H9 (cell line): ENCODE results near the gene DOCK1. TPM values are rescaled to one million over a fixed set of nuclear protein-coding genes. Genes with fewer than 3 reads are reported as not detected.
A peak's percentile ranks its signal among the peaks of the same experiment; 100 is the strongest.

Experiments
- DNase-seq: peaks from one replicate; pipeline ENCODE4 v3.0.0-alpha.2; 2017
- H2AFZ ChIP-seq: one replicate; pipeline ENCODE4 v1.6.1; 2013; ENCODE audit warnings: mild to moderate bottlenecking, low read length, control low read depth, moderate library complexity
- H2AK5ac ChIP-seq: 2 replicates; pipeline ENCODE4 v1.6.1; 2013; ENCODE audit warnings: low read length, control low read depth, mixed read lengths; ENCODE audit not compliant: insufficient read length
- H2BK120ac ChIP-seq: one replicate; pipeline ENCODE4 v1.6.1; 2013; ENCODE audit warnings: low read depth, mild to moderate bottlenecking, low read length, control low read depth, inconsistent platforms; ENCODE audit not compliant: poor library complexity, severe bottlenecking
- H2BK12ac ChIP-seq: 2 replicates; pipeline ENCODE4 v1.6.1; 2013; ENCODE audit warnings: low read length, control low read depth, mixed read lengths, low read depth; ENCODE audit not compliant: insufficient read length
- H2BK15ac ChIP-seq: 2 replicates; pipeline ENCODE4 v1.6.1; 2013; ENCODE audit warnings: low read depth, low read length, control low read depth
- H2BK20ac ChIP-seq: one replicate; pipeline ENCODE4 v1.6.1; 2013; ENCODE audit warnings: low read depth, mild to moderate bottlenecking, low read length, control low read depth, inconsistent platforms; ENCODE audit not compliant: poor library complexity, severe bottlenecking
- H2BK5ac ChIP-seq: 2 replicates; pipeline ENCODE4 v1.6.1; 2013; ENCODE audit warnings: low read length, control low read depth, mixed read lengths; ENCODE audit not compliant: insufficient read length
- H3K14ac ChIP-seq: 2 replicates; pipeline ENCODE4 v1.6.1; 2013; ENCODE audit warnings: low read length, control low read depth; ENCODE audit not compliant: insufficient read depth
- H3K18ac ChIP-seq: 2 replicates; pipeline ENCODE4 v1.6.1; 2013; ENCODE audit warnings: low read depth, mild to moderate bottlenecking, mixed read lengths, low read length, control low read depth; ENCODE audit not compliant: insufficient read length
- H3K23ac ChIP-seq: 2 replicates; pipeline ENCODE4 v1.6.1; 2013; ENCODE audit warnings: low read length, control low read depth, mixed read lengths, low read depth; ENCODE audit not compliant: insufficient read length
- H3K23me2 ChIP-seq: 2 replicates; pipeline ENCODE4 v1.6.1; 2013; ENCODE audit warnings: low read depth, mild to moderate bottlenecking, mixed read lengths, low read length, control low read depth; ENCODE audit not compliant: insufficient read length, poor library complexity, severe bottlenecking
- H3K27ac ChIP-seq: 2 replicates; pipeline ENCODE4 v1.5.1; 2013; ENCODE audit warnings: low read length, control low read depth, mixed read lengths, low read depth; ENCODE audit not compliant: insufficient read length
- H3K27me3 ChIP-seq: 2 replicates; pipeline ENCODE4 v1.6.1; 2013; ENCODE audit warnings: low read length, control low read depth, inconsistent platforms; ENCODE audit not compliant: insufficient read depth
- H3K4ac ChIP-seq: 2 replicates; pipeline ENCODE4 v1.6.1; 2013; ENCODE audit warnings: low read depth, mild to moderate bottlenecking, control low read depth, inconsistent platforms, low read length, moderate library complexity
- H3K4me1 ChIP-seq: 2 replicates; pipeline ENCODE4 v1.6.1; 2013; ENCODE audit warnings: low read length, control low read depth, inconsistent platforms; ENCODE audit not compliant: insufficient read depth
- H3K4me2 ChIP-seq: 2 replicates; pipeline ENCODE4 v1.6.1; 2013; ENCODE audit warnings: low read length, control low read depth, mixed read lengths; ENCODE audit not compliant: insufficient read length, insufficient read depth
- H3K56ac ChIP-seq: 2 replicates; pipeline ENCODE4 v1.6.1; 2013; ENCODE audit warnings: low read depth, mild to moderate bottlenecking, mixed read lengths, low read length, control low read depth; ENCODE audit not compliant: insufficient read length
- H3K79me1 ChIP-seq: 2 replicates; pipeline ENCODE4 v1.6.1; 2013; ENCODE audit warnings: low read depth, mild to moderate bottlenecking, moderate library complexity, low read length, control low read depth, inconsistent platforms; ENCODE audit not compliant: insufficient read depth, poor library complexity, severe bottlenecking
- H3K79me2 ChIP-seq: 2 replicates; pipeline ENCODE4 v1.6.1; 2013; ENCODE audit warnings: low read length, control low read depth, inconsistent platforms; ENCODE audit not compliant: insufficient read depth
- H3K9ac ChIP-seq: 2 replicates; pipeline ENCODE4 v1.6.1; 2013; ENCODE audit warnings: low read length, control low read depth, mixed read lengths; ENCODE audit not compliant: insufficient read length; ENCODE audit errors: extremely low read depth
- H3K9me3 ChIP-seq: one replicate; pipeline ENCODE4 v1.6.1; 2013; ENCODE audit warnings: low read depth, low read length, inconsistent platforms; ENCODE audit not compliant: control insufficient read depth
- H3T11ph ChIP-seq: one replicate; pipeline ENCODE4 v1.6.1; 2013; ENCODE audit warnings: mild to moderate bottlenecking, low read length, control low read depth, inconsistent platforms
- H4K20me1 ChIP-seq: one replicate; pipeline ENCODE4 v1.6.1; 2013; ENCODE audit not compliant: control insufficient read depth, insufficient read length, insufficient read depth
- H4K5ac ChIP-seq: 2 replicates; pipeline ENCODE4 v1.6.1; 2013; ENCODE audit warnings: low read depth, mild to moderate bottlenecking, mixed read lengths, low read length, control low read depth; ENCODE audit not compliant: insufficient read length
- H4K8ac ChIP-seq: replicated peaks from 2 replicates; pipeline ENCODE4 v1.6.1; 2013; ENCODE audit warnings: low read length, control low read depth, mixed read lengths, low read depth; ENCODE audit not compliant: insufficient read length
- H4K91ac ChIP-seq: 2 replicates; pipeline ENCODE4 v1.6.1; 2013; ENCODE audit warnings: low read depth, mild to moderate bottlenecking, moderate library complexity, mixed read lengths, low read length, control low read depth; ENCODE audit not compliant: insufficient read length
- H3K27ac Mint-ChIP-seq, 3 experiments: 2 replicates in 2 of 3; 3 replicates in 1 of 3; pipeline ENCODE4 v1.8.0; 2020 to 2021; ENCODE audit warnings: mixed read lengths in 3 of 3, mild to moderate bottlenecking in 1 of 3, moderate library complexity in 1 of 3
- H3K27me3 Mint-ChIP-seq: 2 replicates; pipeline ENCODE4 v1.8.0; 2021; ENCODE audit warnings: low read depth, mild to moderate bottlenecking, moderate library complexity, mixed read lengths
- H3K36me3 Mint-ChIP-seq, 3 experiments: 2 replicates in 2 of 3; 3 replicates in 1 of 3; pipeline ENCODE4 v1.8.0; 2020 to 2021; ENCODE audit warnings: low read depth in 3 of 3, mixed read lengths in 3 of 3; ENCODE audit not compliant: insufficient read depth in 1 of 3
- H3K4me1 Mint-ChIP-seq, 2 experiments: 2 replicates each; pipeline ENCODE4 v1.8.0; 2020; ENCODE audit warnings: mixed read lengths in 2 of 2
- H3K4me3 Mint-ChIP-seq, 2 experiments: 2 replicates in 1 of 2; 3 replicates in 1 of 2; pipeline ENCODE4 v1.8.0; 2020 to 2021; ENCODE audit warnings: mild to moderate bottlenecking in 2 of 2, mixed read lengths in 2 of 2, moderate library complexity in 1 of 2
- H3K9me3 Mint-ChIP-seq, 2 experiments: 2 replicates in 1 of 2; 3 replicates in 1 of 2; pipeline ENCODE4 v1.8.0; 2020; ENCODE audit warnings: mild to moderate bottlenecking in 2 of 2, mixed read lengths in 2 of 2, moderate library complexity in 1 of 2
- WGBS: extraction: QIAGEN DNeasy Blood & Tissue Kit; methylation state at CpG from one replicate; pipeline ENCODE4 v1.1.7; 2013; ENCODE audit warnings: missing lambda C conversion rate, low lambda C conversion rate, mixed read lengths; ENCODE audit not compliant: insufficient read length; ENCODE audit errors: extremely low coverage; 5-methylcytosine and 5-hydroxymethylcytosine counted together
- total RNA-seq: library from RNA; stranded (reverse); gene quantifications from 2 replicates; pipeline ENCODE4 v1.2.1, GENCODE V29; 2021
- TF ChIP-seq, protein P1 (sequence below): fragments of 200-600 bp; sonication (generic); conservative IDR thresholded peaks from 3 replicates; pipeline ENCODE4 v1.8.0; 2021; ENCODE audit warnings: antibody characterized with exemption, mild to moderate bottlenecking

Gene DOCK1
- total RNA-seq, 1 experiment from 2014 or later = 57.0 TPM

DNA sequence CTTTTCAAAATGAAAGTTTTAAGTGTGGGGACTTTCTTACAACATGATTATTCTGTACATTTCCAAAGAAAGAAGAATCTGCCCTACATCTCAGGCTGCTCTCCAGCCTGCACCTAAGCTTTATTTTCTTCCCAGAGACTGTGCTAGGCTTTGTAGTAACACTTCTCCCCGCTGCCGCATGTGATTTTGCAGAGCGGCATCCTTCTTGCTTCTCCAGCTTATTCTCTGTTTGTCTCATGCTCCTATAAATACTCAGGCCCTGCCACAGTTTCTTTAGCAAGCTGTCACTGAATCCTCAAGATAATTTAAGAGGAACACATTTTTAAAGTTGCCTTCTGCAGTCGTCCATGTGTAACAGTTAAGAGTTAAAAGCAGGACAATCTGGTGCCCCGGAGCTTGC is 237.6 kb downstream of the DOCK1 start:
- Mint-ChIP-seq H3K4me3 (no peak overlapping the region), H3K9me3 (no peaks in the 10 kb centered on the region), H3K27ac (peak overlapping the region in 1 of 3 experiments; percentile 7; a peak in 1 of 7 replicates), H3K27me3 (no peaks in the 10 kb centered on the region), H3K36me3 (peaks cover 3% of the 10 kb centered on the region in 3 experiments; a peak in 5 of 7 replicates), H3K4me1 (peaks cover 12 to 21% of the 10 kb centered on the region in 2 experiments)
- Histone ChIP-seq H3K18ac (no peak overlapping the region), H3K79me2 (no peaks in the 10 kb centered on the region), H2AFZ (no peak overlapping the region), H2BK120ac (no peak overlapping the region), H2BK15ac (no peak overlapping the region), H4K91ac (no peak overlapping the region), H4K5ac (no peak overlapping the region), H2BK12ac (no peak overlapping the region), H2BK5ac (no peak overlapping the region), H3K23ac (no peak overlapping the region), H3K9ac (no peak overlapping the region), H3K9me3 (no peaks in the 10 kb centered on the region), H3K4me2 (no peak overlapping the region), H4K8ac (no peak overlapping the region), H4K20me1 (no peaks in the 10 kb centered on the region), H3K4me1 (no peaks in the 10 kb centered on the region), H3K27ac (no peak overlapping the region), H3K27me3 (no peaks in the 10 kb centered on the region), H3K23me2 (no peaks in the 10 kb centered on the region), H3K4ac (no peak overlapping the region), H2AK5ac (no peak overlapping the region), H3K56ac (no peak overlapping the region), H2BK20ac (no peak overlapping the region), H3T11ph (no peak overlapping the region), H3K79me1 (no peaks in the 10 kb centered on the region), H3K14ac (no peak overlapping the region)
- WGBS = no CpG with 5 or more reads among the region's 5 CpGs
- TF ChIP-seq, protein P1, sequence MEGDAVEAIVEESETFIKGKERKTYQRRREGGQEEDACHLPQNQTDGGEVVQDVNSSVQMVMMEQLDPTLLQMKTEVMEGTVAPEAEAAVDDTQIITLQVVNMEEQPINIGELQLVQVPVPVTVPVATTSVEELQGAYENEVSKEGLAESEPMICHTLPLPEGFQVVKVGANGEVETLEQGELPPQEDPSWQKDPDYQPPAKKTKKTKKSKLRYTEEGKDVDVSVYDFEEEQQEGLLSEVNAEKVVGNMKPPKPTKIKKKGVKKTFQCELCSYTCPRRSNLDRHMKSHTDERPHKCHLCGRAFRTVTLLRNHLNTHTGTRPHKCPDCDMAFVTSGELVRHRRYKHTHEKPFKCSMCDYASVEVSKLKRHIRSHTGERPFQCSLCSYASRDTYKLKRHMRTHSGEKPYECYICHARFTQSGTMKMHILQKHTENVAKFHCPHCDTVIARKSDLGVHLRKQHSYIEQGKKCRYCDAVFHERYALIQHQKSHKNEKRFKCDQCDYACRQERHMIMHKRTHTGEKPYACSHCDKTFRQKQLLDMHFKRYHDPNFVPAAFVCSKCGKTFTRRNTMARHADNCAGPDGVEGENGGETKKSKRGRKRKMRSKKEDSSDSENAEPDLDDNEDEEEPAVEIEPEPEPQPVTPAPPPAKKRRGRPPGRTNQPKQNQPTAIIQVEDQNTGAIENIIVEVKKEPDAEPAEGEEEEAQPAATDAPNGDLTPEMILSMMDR = no peak
- no peak for DNase-seq
